GM11168 (cell line): Measurements from ENCODE around the gene MAP3K7CL.

ENCODE experiments used
- in situ Hi-C: fragments of 300-500 bp; cut with MboI; formaldehyde crosslinking; loops from one replicate; pipeline ENCODE4 v1.12.0; 2022; ENCODE audit warnings: low sequenced_read_pairs; ENCODE audit not compliant: unreplicated experiment

The MAP3K7CL gene

DNA sequence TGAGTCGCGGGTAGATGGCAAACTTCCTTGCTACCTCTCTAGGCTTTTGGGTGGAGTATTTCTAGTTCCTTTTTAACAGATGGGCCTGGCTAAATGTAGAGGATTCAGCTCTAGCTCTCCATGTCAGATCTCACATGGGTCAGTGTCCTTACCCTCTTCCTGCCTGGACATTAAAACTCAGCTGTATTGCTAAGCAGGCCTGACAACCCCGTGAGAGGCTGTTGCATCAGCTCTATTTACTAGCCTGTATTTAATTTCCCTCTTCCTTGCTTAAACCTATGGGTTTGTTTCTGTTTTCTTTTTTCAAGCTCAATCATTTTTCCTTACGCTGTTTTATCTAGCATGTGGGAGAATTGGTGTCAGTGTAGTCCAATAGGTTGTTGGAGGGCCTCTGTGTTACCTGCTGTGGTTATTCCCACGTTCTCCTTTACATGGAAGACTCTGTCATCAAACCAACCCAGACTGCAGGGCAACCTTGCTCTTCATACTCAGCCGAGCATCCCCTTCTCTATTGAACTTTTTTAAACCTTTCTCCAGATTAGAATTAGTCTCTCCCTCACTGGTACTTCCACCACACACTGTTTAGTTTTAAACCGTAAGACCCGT lies 88.8 kb downstream of the MAP3K7CL start:
- in situ Hi-C loops = no loop called here

DNA sequence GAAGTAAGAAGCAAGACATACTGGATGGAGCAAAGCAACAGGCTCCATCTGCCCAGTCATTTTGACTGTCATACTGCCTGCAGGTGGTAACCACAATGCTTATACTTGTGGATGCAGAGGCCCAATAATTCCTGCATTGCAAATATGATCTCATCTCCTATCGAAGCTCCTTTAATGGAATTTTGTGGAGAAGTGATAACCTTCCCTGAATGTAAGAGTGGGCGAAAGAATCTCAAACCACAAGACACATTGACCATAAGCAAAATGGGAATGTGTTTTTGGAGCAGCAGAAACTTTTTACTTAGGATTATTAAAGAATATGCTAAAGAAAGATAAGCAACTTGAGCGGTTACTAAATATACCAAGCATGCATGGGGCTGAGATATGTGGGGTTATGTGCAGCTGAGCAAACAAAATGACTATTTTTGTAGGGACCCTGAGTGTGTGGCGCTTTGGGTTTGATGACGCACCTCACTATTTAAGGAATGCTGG lies 90.9 kb downstream of the MAP3K7CL start:
- in situ Hi-C loops = no loop called here

DNA sequence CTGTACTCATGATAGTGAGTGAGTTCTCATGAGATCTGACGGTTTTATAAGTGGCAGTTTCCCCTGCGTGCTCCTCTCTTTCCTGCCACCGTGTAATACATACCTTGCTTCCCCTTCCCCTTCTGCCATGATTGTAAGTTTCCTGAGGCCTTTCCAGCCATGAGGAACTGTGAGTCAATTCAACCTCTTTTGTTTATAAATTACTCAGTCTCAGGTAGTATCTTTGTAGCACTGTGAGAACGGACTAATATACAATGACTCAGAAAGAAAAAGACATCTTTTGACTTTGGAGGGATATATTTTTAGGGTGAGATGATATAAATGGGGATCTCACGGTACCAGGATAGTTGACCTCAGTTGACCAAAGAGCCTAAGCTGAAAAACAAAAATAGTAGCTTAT lies 93.6 kb downstream of the MAP3K7CL start:
- in situ Hi-C loops = no loop called here
